ENCODE measurements around the gene COBLL1. TPM values are rescaled to one million over a fixed set of nuclear protein-coding genes. Genes with fewer than 3 reads are reported as not detected.
A peak's percentile ranks its signal among the peaks of the same experiment; 100 is the strongest.

The COBLL1 gene
- 10 to 100 TPM; 19.5 to 30.0 (median 26.1) TPM for total RNA-seq
- long read RNA-seq, donor 1, full-length matches to known transcripts: 2 of 4 reads
- long read RNA-seq, donor 1, partial matches to known transcripts: 0 of 4 reads
- long read RNA-seq, donor 1, other reads (novel, unspliced or antisense): 2 of 4 reads
- long read RNA-seq, donor 2, partial matches to known transcripts: 1 of 1 reads
- long read RNA-seq, donor 2, other reads (novel, unspliced or antisense): 0 of 1 reads

- H3K4me3 ChIP-seq: peak within 1 kb of the TSS; percentile 46
- H3K9me3 ChIP-seq: no peaks in the 10 kb centered on the region
- peaks cover 9% of the 10 kb centered on the region for H3K4me1 ChIP-seq (ENCODE audit: low read depth)
- H3K36me3 ChIP-seq (ENCODE audit: low read depth): no peaks in the 10 kb centered on the region
- ATAC-seq (peak; percentile 80), DNase-seq (peak; percentile 86 to 91 (median 89))
- intact Hi-C loops (cut with DNase I, micrococcal nuclease): loop anchor here in 1 of 2 donors (5.0 to 10.0 kb wide), 2 partner anchors 70 to 97 kb away; no protein-coding TSS in a partner anchor
- peak; percentile 78 for TF ChIP-seq CTCF (IDR thresholded peaks at IDR 0.05)
Measured at GRCh38 chr2:164841719-164842623, at the start of gene COBLL1. TSS of gene COBLL1 (minus strand) at chr2:164841823. CDS start at chr2:164841196, 627 bp downstream.

- intact Hi-C loops (cut with DNase I, micrococcal nuclease): no loop called here
- H3K4me3 ChIP-seq: no peak overlapping the region
- DNase-seq: no peak
- no peaks in the 10 kb centered on the region for H3K9me3 ChIP-seq
- no peaks in the 10 kb centered on the region for H3K4me1 ChIP-seq (ENCODE audit: low read depth)
- no peak for ATAC-seq
- TF ChIP-seq CTCF (IDR thresholded peaks at IDR 0.05): no peak
- no peaks in the 10 kb centered on the region for H3K36me3 ChIP-seq (ENCODE audit: low read depth)
Measured at GRCh38 chr2:164890544-164890943, 48.9 kb upstream of the COBLL1 start.

DNA sequence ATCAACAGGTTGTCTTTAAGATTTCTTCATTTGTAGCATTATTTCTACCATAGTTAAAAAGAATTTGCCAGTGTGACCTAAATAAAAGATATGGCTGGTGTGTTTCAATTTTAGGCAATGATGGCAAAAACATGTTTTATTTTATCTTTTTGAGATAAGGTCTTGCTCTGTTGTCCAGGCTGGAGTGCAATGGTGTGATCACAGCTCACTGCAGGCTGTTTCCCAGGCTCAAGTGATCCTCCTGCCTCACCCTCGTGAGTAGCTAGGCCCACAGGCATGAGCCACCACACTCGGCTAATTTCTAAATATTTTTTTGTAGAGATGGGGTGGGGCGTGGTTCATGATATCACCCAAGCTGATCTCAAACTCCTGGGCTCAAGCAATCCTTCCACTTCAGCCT lies 47.0 kb upstream of the COBLL1 start:
- Histone ChIP-seq H3K4me1 (ENCODE audit: low read depth) (no peaks in the 10 kb centered on the region), H3K9me3 (no peaks in the 10 kb centered on the region), H3K4me3 (no peak overlapping the region), H3K36me3 (ENCODE audit: low read depth) (no peaks in the 10 kb centered on the region)
- no peak for DNase-seq
- no peak for ATAC-seq
- intact Hi-C loops (cut with DNase I, micrococcal nuclease): no loop called here
- TF ChIP-seq CTCF (IDR thresholded peaks at IDR 0.05): no peak

DNA sequence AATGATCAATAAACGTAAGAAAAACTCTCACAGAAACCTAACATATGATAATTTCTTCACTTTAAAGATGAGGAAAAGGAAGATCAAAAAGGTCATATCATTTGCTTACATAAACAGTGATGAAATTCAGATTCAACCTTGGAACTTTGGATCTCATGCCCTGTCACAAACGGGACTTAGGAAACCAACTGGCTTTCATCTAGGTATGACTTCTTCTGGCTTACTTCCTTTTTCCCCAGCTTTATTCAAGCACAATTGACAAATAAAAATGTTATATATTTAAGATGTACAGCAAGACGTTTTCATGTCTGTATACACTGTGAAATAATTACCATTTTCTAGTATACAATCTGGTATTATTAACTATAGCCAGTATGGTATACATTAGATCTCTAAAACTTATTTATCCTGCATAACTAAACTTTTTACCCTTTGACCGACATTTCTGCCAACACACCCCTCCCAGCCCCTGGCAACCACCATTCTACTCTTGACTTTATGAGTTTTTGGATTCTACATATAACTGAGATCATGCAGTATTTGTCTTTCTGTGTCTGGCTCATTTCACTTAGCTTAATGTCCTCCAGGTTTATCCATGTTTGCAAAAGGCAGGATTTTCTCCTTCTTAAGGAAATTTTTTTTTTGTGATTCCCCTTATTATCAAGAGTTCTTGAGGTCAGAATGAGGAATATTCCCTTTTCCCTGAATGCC lies 46.0 kb upstream of the COBLL1 start:
- no peak for DNase-seq
- Histone ChIP-seq H3K4me1 (ENCODE audit: low read depth) (no peaks in the 10 kb centered on the region), H3K36me3 (ENCODE audit: low read depth) (no peaks in the 10 kb centered on the region), H3K9me3 (no peaks in the 10 kb centered on the region), H3K4me3 (no peak overlapping the region)
- ATAC-seq: peak; percentile 61
- intact Hi-C loops (cut with DNase I, micrococcal nuclease): no loop called here
- no peak for TF ChIP-seq CTCF (IDR thresholded peaks at IDR 0.05)

DNA sequence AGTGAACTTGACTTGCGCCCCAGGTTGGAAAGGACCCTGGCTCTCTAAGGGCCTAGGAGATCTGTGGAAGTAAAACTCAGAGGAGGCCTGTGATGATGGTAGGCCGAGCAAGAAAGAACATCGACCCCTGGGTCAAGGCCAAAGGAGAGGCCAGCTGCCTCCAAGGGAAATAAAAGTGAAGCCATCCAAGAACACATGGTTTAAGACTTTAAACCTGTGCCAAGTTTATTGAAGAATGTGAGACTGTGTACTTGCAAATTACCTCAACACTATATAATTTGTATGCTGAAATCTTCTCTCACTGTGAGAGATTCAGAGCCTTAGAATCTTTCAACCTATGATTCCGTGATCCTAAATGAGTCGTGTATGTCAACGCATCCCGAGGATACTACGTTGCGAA lies 40.7 kb upstream of the COBLL1 start:
- Histone ChIP-seq H3K36me3 (ENCODE audit: low read depth) (no peaks in the 10 kb centered on the region), H3K4me3 (no peak overlapping the region), H3K4me1 (ENCODE audit: low read depth) (no peaks in the 10 kb centered on the region), H3K9me3 (no peaks in the 10 kb centered on the region)
- no peak for ATAC-seq
- DNase-seq: no peak
- TF ChIP-seq CTCF (IDR thresholded peaks at IDR 0.05): no peak
- intact Hi-C loops (cut with DNase I, micrococcal nuclease): no loop called here
